NCI-H2107 treated with DMSO at 0.1 percent for 48 hours (cell line): ENCODE measurements around the gene ARPC2.

Experiments
- DNase-seq: peaks from one replicate; lab custom pipeline; 2025; ENCODE audit not compliant: unreplicated experiment; lab: John Stamatoyannopoulos, UW

ARPC2 gene

DNA sequence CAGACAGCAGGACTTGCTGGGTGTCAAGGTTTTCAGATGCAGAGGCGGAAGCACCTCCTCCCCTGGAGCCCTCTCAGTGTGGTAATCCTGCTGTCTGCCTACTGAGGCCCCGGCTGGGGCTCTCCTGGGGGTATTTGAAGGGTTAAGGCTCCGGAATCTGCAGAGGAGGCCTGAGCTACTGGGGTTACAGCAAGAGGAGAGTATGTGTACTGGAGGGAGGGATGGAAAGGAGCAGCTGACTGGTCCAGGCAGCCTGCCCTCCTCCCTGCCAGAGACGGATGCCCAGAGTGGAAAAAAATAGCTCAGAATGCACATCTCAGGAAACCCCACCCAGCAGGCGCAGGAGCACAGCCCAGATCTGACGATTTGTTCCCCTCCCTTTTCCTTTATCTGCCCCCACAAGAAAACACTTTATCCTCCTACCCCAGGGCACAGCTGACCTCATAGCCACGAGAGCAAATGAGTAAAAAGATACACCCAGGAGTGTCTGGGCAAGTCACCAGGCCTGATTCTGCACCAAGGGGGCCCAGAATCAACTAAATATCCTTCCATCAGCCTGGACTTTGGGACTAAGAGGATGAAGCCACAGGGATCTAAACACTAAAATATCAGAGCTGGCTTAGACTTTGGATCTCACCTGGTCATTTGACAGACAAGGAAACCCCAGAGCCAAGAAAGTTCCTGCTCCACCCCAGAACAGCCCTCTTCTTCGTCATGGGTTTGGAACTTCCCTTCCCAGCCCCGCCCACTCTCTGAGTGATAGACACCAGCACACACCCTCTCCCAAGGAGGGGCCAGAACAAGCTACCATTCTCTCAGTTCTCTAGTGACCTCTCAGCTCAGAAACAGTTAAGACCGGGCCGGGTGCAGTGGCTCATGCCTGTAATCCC lies 69.8 kb downstream of the ARPC2 start:
- DNase-seq: no peak

DNA sequence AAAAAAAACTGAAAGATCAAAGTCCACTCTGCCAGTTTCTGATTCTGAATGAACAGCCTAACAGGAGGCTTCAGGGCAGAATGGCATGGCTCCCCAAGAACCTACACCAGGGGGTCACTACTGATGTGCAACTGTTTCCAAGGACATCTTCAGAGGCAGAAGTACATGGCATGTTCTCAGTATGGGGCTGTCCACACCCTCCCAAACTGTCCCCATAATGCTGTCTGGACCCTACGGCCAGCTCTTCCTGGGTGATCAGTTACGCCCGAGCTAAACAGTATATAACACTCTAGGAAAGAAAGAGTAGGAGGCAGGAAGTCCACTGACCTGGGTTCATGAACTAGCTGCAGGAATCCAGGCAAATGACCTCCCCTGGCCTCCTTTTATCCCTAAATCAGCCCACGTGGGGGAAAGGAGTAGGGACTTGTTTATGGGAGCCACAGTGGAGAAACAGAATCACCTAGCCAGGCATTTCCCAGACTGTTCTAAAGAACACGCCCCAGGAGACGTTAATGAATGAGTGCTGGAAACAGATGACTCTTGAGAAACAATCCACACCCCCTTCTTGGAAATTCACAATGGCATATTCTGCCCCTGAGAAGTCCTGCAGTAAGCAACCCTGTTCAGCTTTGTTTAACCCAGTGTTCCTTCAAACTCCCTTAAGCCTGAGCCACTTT lies 72.8 kb downstream of the ARPC2 start:
- no peak for DNase-seq

DNA sequence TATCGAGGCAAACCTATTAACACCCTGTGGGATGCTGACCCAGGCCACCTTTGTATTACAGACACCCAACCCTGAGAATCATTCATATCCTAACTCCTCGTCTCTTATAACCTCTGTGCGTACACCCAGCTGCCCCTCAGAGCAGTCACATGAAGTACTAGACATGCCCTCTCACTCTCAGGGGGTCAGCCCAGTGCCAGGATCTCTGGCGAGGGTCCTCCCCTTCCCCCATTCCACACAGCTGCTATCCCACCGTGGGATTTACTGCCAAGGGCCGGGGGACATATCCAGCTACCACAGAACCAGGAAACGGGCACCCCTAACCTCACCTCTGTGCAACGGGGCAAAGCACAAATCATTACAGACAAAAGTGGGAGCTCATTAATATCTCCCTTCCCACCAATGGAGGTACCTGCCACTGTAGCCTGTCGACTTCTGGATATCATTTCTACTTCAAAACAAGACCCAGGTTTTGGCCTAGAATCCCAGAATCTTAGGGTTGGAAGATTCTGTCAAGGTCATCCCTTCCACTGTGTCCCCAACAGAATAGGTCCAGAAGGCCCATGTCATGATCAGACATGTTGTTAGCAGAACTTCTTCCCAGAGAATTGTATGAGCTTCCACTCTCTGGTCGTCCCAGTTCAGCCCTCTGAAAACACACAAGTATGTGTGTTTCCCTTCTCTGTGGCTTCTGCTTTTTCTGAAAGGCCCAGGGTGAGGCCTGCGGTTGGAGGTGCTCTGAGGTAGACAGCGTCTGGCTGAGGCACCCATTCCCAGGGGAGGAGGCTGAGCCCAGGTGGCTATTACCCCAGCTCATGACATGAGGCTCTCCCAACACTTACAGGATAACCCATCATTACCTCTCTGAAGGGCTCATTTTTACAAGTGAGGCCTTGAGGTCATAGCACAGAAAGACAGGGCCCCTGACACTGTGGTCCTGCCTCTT lies 73.6 kb downstream of the ARPC2 start:
- DNase-seq: peak; percentile 71

DNA sequence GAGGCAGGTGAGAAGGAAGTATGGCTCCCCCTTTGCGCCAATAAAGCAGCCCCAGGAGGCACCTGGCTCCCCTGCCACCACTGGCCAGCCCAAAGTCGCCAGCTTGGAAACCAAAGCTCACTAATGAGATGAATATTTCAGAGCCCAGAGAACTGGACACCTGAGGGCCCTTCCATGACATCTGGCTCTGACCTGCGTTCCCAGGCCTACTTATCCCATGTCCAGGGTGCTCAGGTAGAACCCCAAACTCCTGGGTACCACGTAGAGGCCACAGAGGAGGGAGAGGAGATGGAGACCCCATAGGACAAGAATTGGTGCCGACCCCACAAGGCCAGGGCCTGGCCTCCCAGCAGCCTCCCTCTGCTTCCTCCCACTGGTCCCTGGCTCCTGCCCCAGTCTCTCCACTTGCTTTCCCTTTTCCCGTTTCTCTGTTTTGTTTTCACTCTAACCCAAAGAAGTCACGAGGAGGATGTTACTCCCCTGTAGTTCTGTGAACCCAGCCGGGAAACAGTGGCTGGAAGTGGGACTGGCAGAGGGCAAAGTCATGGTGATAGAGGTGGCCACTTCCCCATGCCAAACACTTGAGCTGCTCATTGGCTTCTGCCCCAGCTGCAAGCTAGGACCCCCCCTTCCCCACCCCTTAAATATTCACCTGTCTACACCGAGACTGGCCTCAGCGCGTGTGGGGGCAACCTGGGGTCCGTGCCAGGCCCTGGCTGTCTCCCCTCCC lies 74.5 kb downstream of the ARPC2 start:
- no peak for DNase-seq

DNA sequence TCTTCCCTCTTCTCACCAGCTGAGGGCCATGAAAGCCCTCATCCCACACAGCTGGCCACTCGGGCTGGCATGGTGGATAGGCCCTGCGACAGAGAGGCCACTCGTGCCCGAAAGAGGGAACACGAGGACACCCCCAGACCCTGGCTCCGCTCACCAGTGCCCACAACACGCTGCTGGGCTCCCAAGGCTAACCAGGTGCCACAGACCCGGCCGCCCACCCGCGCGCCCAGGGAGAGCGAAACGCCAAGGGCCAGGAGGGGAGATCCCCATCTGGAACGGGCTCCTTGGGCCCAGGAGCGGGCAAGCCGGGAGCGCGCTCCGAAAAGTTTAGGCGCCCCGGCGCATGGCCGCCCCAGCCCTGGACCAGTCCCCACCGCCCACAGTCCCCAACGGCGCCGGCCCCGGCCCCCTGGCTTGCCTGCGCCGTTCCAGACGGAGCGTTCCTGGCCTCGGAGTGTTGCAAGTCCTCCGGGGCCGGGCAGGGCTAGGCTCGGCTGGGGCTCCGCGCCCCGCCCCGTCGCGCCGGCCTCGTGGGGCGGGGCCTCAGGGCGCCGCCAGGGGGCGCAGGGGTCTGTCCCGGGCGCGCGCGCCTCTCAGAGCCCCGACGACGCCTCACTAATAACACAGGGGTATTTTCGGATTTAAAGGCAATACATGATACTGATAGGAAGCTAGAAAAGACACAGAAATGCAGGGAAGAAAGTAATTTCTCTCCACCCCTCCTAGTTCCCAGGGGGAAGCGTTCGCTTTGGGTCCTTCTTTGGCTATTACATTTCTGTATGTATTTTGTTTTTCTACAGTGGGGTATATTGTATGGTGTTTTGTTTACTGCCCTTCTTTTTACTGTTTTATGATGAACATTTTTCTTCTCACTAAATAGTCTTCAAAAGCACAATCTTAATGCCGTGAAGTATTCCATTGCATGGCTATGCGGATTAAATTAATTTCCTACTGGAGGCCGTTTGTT lies 75.3 kb downstream of the ARPC2 start, which contains the start of gene TMBIM1:
TSS of gene TMBIM1 (minus strand) at position 456 of the 967 bp plus-strand sequence. CDS start 10,362 bp downstream, outside the sequence.
- no peak for DNase-seq

DNA sequence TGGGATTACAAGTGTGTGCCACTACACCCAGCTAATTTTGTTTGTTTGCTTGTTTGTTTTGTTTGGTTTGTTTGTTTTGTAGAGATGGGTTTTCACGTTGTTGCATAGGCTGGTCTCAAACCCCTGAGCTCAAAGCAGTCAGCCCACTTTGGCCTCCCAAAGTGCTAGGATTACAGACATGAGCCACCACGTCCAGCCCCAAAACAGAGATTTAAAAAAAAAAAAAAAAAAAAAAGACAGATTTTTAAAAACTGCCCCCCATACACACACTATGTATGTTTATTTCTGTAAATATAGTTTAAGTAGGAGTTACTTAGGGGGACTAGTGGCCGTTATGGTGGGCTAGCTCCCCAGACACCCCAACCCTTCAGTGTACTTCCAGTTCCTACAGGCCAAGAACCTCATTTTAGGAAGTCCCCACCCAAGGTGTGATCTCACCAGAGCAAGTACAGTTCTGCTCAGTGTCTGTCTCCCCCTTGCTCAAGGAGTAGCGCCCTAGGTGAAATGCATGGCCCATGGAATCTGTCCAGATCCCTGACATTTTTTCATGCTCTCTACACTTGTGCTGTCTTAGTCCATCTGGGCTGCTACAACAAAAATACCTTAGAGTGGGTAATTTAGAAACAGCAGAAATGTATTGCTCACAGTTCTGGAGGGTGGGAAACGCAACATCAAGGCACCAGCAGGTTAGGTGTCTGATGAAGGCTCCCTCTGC lies 76.9 kb downstream of the ARPC2 start:
- DNase-seq: no peak

DNA sequence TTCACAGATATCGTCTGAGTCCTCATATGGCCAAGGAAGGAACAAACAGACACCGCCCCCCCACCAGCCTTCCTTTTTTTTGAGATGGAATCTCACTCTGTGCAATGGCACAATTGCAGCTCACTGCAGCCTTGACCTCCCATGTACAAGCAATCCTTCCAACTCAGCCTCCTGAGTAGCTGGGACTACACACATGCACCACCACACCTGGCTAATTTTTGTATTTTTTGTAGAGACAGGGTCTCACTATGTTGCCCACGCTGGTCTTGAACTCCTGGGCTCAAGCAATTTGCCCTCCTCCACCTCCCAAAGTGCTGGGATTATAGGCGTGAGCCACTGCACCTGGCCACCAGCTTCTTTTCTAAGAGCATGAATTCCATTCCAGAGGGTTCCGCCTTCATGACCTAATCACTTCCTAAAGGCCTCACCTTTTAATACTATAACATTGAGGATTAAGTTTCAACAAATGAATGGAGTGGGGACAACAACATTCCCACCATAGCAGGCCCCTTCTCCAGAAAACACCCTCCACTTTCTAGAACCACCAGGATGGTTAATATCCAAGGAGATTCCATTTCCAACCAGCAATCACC lies 77.5 kb downstream of the ARPC2 start:
- no peak for DNase-seq

DNA sequence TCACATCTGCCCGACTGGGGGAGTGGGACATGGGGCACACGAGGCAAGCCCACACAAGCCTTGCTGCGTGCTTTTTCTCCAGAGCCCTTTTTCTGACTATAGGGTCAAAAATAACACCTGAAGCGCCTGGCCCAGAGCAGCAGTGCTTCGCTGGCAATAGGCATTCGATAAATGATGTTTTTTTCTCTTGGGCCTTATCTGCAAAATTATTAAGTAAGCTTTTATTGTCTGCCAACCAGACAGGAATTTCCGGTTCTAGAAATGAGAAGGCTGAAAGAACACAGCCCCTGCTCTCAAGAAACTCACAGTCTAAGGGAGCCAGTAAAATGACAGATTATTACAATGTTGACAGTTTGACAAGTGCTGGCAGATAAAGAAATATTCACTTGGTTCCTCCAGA lies 78.0 kb downstream of the ARPC2 start:
- no peak for DNase-seq

DNA sequence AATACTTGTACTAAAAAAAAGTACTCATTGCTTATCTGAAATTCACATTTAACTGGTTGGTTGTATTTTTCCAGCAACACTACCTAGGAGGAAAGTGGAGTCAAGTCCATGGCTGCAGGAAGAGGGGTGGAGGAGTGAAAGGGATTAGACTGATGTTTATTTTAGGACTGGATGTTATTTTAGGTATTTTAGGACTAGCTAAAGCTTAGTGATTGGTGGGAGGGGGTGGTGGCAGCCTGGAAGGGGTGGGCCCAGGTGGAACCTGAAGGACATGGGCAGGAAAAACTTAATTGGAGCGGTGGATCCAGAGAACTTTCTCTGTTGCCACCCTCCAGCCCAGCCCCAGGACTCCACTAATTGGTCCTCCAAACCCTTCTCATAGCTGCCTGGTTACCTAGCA lies 79.2 kb downstream of the ARPC2 start:
- DNase-seq: no peak

DNA sequence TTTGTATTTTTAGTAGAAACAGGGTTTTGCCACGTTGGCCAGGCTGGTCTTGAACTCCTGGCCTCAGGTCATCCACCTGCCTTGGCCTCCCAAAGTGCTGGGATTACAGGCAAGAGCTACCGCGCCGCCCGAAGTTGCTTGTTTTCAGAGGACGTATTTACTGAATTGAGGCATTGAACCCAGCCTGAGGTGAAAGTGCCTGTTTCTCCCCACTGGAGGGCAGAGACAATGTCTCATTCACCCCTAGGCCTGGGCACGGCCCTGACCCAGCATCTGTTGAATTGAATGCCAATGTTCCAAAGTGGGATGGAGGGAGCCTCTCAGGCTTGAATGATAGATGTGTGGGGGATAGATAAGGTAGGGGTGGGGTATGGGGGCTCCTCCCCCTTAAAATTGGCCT lies 79.9 kb downstream of the ARPC2 start:
- no peak for DNase-seq

DNA sequence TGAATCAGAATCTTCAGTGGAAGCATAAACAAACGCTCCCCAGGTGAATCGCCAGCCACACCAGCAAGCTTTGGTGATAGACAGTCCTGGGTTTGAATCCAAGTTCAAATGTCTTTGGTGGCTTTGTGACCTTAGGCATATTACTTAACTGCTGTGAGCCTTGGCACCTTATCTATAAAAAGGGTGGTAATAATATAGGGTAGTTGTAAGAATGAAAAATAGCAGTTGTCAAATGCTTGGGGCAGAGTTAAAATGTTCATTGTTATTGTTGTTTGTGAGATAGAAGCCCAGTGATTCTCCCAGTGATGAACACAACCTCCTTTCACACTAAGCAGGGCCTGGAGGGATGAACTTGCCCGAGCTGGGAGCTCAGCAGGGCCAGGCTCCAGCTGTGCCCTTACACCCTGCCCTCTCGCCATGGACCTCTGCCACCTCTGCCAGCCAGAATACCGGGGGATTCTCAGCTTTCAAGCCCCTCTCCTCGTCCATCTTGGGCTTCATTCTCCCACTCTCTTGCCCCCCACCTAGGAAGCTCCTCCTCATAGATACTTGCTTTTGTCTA lies 81.4 kb downstream of the ARPC2 start:
- DNase-seq: no peak

DNA sequence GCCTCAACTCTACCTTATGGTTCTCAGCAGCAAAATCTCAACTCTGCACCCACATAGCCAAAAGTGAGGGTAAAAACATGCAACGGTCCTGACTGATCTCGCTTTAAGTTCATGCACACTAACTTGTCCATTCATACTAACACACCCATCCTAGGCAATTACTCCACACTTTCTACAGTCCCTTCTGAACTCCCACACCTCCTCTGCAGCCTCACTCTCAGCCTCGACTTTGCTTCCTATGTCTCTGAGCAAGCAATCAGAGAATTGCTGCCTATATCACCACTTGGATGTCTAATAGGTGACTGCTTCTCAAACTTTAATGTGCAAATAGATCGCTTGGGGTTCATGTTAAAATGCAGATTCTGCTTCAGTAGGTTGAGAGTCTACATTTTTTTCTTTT lies 83.2 kb downstream of the ARPC2 start:
- no peak for DNase-seq

DNA sequence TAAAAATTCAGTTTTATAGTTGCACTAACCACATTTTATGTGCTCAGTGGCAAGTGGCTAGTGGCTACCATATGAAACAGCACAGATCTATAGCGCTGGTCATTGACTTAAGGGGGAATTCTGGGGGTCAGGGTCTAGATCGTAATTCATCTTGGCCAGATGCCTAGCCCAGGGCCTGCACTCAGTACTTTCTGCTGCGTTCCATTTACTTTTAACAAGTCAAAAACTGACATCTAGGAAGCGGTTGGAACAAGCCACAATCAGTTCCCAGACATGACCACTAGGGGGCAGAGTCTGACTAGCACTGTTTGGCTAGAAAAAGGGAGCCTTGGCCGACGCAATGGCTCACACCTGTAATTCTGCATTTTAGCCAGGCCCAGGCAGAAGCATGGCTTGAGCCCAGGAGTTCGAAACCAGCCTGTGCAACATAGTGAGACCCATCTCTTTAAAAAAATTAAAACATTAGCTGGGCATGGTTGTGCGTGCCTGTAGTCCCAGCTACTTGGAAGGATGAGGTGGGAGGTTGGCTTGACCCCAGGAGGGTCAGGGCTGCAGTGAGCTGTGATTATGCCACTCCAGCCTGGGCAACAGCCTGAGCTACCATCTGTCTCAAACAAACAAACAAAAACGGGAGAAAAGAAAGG lies 84.3 kb downstream of the ARPC2 start:
- peak; percentile 64 for DNase-seq
